ENCODE results near the gene NFATC3.

The NFATC3 gene

GRCh38 chr16:68244903-68245853, 160.0 kb downstream of the NFATC3 start, which contains the start of gene PLA2G15:
Gene PLA2G15, plus strand, starts transcription at chr16:68245373. Its CDS starts 54 bp downstream, at chr16:68245427.
- DNase-seq: peak; percentile 56 to 97 (median 93)

GRCh38 chr16:68246121-68246520, 161.0 kb downstream of the NFATC3 start:
- DNase-seq: no peak

DNA sequence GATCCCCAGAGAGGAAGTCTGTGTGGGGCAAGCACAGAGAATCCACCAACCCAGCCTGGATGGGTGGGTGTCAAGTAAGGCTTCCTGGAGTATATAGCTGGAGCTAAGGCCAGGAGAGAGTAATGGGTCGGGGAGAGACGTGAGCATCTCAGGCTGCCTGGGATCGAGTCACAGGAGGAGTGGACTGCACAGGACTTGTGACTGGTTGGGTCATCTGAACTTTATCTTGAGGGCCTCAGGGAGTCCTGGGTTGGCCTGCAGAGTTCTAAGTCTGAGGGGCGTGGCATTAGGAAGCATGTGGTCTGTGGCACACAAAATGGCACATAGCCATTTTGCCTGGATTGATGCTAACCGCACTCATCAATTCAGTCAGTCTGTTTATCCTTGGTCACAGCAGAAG, 161.5 kb downstream of the NFATC3 start:
- no peak for DNase-seq

DNA sequence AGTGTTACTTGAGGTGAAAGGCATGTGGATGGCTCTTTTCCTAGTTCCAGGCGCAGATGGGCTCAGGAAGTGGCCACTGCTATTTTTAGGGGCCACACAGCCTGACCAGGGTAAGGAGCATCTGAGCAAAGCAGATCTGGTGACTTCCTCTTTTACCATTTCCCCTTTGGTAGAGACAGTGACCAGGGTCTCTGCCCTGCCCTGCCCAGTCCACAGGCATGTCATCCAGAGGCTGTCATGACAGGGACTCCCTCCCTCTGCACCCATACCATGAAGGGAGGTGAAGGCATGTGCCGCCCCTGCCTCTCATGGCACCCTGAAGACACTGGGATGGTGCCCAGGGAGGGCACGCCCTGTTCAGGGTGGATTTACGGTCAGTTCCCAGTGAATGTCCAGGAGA, 162.2 kb downstream of the NFATC3 start:
- peak in 10 of 58 donors; percentile 14 to 32 (median 19) for DNase-seq

DNA sequence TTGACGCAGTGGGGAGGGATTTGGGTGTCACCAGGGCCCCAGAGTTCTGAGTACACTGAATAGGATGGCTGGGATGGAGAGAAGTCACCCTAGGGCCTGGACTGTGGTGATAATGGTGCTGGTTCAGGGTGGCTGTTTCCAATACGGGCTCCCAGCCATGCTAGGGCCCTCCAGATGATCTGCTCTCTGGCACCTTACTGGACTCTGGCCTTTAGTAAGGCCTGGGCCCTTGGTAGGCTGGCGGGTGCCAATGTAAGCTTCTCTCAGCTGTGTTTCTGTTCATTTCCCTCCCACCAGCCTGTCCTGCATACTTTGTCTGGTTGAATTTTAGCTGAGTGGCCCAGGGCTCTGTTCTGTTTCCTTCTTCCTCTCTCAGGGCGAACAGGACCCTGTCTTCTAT, 162.8 kb downstream of the NFATC3 start:
- DNase-seq: no peak

DNA sequence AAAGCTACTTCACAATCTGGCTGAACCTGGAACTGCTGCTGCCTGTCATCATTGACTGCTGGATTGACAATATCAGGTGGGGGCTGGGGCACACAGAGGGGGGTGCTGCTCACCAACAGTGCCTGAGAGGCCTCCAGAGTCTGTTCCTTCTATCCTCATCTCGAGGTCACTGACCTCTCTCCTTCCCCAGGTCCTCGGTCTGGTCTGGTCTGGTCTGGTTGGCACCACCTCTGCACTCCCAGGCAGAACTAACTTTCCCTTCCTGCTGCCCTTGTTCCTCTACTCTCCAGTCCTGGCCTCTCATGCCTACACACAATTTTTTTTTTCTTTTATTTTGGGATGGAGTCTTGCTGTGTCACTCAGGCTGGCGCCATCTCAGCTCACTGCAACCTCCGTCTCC, 164.2 kb downstream of the NFATC3 start:
- DNase-seq: no peak

- DNase-seq: no peak
Measured at GRCh38 chr16:68250951-68251350, 165.8 kb downstream of the NFATC3 start.

- DNase-seq: no peak
Measured at GRCh38 chr16:68251832-68252231, 166.7 kb downstream of the NFATC3 start.

GRCh38 chr16:68252383-68252782, 167.2 kb downstream of the NFATC3 start:
- DNase-seq: no peak

DNA sequence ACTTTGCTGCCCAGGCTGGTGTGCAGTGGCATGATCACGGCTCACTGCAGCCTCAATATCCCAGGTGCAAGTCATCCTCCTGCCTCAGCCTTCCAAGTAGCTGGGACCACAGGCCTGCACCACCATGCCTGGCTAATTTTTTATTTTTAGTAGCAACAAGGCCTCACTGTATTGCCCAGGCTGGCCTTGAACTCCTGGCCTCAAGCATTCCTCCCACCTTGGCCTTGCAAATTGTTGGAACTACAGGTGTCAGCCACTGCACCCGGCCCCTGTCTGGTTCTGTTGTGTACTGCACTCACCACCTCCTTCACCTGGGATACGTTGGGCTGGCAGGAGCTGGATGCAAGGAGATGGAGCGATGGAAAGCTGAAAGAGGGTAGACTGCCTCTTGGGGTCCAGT, 168.6 kb downstream of the NFATC3 start:
- DNase-seq: no peak

GRCh38 chr16:68255712-68256111, 170.5 kb downstream of the NFATC3 start:
- DNase-seq: no peak

GRCh38 chr16:68257251-68257905, 172.2 kb downstream of the NFATC3 start:
- DNase-seq: peak in 21 of 58 donors; percentile 10 to 77 (median 30)

DNA sequence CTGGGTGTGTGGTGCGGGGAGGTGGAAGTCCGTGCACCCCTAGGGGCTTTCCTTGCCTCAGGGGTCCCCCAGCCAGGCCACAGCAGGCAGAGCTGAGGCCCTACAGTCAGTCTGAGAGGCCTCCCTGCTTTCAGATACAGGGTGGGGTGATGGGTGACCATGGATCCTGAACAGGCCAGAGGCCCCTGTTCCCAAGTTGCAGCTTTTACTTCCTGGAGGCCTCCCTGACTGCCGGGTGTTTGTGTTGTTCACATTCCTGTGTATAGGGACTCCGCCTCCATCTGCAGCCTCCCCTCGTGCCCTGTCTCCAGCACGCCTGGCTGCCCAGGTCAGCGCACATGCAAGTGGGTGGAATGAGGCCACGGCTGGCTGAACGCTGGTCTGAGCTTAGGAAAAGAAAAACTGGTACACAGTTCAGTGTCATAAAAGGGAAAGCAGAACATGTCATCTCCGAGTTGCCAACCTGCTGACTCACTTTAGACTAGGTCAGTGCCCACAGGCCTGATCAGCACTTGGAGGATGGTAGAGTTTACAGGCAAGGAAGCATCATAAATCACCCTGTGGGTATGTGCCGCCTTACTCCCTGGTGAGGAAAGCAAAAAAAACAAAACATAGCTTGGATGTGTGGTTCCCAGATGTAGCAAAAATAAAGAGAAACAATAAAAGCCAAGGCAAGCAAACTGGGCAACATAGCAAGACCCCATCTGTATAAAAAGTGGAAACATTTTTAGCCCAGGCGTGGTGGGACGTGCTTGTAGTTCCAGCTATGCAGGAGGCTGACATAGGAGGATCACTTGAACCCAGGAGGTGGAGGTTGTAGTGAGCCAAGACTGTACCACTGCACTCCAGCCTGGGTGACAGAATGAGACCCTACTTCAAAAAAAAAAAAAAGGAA, 173.0 kb downstream of the NFATC3 start:
- DNase-seq: no peak

DNA sequence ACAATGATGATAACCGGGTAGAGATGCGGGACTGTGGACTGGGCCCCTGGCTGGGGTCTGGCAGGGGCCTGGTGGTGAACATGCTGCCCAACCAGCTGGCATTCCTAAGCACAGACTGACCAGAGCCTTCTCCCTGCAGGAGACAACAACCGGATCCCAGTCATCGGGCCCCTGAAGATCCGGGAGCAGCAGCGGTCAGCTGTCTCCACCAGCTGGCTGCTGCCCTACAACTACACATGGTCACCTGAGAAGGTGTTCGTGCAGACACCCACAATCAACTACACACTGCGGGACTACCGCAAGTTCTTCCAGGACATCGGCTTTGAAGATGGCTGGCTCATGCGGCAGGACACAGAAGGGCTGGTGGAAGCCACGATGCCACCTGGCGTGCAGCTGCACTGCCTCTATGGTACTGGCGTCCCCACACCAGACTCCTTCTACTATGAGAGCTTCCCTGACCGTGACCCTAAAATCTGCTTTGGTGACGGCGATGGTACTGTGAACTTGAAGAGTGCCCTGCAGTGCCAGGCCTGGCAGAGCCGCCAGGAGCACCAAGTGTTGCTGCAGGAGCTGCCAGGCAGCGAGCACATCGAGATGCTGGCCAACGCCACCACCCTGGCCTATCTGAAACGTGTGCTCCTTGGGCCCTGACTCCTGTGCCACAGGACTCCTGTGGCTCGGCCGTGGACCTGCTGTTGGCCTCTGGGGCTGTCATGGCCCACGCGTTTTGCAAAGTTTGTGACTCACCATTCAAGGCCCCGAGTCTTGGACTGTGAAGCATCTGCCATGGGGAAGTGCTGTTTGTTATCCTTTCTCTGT, 174.0 kb downstream of the NFATC3 start:
- DNase-seq: no peak

GRCh38 chr16:68263559-68264127, 178.5 kb downstream of the NFATC3 start:
- DNase-seq: no peak

DNA sequence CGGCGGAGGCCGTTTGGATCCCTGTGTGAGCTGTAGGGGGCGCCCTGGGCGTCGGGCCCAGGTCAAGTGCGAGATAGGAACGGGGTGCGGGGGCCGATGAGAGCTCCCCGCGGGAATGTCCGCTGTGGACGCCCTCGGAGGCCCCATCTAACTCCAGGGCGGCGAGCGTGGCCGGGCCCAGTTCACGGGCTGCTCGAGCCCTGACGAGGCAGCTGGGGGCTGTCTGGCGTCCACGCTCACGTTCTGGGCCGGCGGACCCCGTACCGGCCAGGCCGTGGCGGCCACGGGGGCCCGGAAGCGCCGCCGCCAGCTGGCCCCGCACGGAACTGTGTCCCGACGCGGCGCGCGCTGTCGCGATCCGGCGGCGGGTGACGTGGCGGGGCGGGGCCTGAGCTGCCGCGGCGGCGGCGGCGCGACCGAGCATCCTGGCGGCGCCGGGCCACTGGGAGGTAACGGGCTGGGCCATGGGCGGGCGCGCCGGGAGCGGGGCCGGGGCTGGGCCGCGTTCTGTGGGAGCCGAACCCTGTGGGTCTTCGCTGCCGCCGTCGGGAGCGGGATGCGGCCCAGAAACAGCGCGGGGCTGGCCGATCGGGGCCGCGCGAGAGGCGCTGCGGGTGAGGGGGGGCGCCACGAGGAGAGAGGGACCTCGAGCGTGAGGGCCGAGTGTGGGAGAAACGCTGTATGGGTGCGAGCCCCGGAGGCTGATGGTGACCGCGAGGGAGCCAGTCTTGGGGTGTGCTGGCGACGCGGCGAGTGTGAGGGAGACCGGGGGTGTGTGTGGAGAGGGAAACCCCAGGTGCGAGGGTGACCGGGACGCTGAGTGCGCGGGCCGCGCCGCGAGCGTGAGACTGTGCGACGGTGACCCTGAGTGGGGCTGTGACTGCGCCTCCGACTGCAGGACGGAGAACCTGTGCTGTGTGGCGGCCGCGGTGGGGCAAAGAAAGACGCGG, 179.2 kb downstream of the NFATC3 start, which contains the start of gene SLC7A6:
Gene SLC7A6 (plus strand): TSS at position 399 of the 950 bp plus-strand sequence. CDS start 10,201 bp downstream, outside the sequence.
- DNase-seq: peak in 51 of 58 donors; percentile 10 to 78 (median 56)

- peak in 19 of 58 donors; percentile 5 to 47 (median 19) for DNase-seq
Measured at GRCh38 chr16:68265078-68265920, 180.1 kb downstream of the NFATC3 start.
